ENCODE measurements around the gene PARVG.

Gene PARVG

DNA sequence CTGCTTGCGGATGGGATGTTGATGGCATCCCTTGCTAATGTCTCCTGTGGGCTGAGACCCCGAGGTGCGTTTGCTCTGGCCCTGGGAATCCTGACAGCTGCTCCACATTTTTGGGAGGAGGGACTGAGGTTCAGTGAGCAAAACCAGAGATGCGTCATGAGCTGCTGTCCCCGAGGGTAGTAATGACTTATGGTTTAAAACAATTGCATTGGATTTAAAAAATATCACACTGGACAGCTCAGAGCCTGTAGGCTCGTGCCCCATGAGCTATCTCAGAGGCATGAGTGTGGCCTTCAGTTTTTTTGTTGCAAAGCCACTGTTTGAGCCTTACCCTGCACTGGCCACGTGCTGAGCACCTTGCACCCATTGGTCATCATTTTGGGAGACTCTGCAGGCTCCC is 20.9 kb upstream of the PARVG start:
- H3K4me1 ChIP-seq (ENCODE audit: control insufficient read depth in 1 of 2, insufficient read depth in 1 of 2, low read depth in 1 of 2, low read length in 1 of 2): peaks cover 19 to 29% of the 10 kb centered on the region in 2 experiments
- H3K36me3 ChIP-seq: no peaks in the 10 kb centered on the region
- no peaks in the 10 kb centered on the region for H3K27me3 ChIP-seq
- H3K4me3 ChIP-seq (ENCODE audit: low read depth in 1 of 2, low read length in 1 of 2): no peak overlapping the region
- H3K9me3 ChIP-seq: no peaks in the 10 kb centered on the region
- TF ChIP-seq, protein P1, sequence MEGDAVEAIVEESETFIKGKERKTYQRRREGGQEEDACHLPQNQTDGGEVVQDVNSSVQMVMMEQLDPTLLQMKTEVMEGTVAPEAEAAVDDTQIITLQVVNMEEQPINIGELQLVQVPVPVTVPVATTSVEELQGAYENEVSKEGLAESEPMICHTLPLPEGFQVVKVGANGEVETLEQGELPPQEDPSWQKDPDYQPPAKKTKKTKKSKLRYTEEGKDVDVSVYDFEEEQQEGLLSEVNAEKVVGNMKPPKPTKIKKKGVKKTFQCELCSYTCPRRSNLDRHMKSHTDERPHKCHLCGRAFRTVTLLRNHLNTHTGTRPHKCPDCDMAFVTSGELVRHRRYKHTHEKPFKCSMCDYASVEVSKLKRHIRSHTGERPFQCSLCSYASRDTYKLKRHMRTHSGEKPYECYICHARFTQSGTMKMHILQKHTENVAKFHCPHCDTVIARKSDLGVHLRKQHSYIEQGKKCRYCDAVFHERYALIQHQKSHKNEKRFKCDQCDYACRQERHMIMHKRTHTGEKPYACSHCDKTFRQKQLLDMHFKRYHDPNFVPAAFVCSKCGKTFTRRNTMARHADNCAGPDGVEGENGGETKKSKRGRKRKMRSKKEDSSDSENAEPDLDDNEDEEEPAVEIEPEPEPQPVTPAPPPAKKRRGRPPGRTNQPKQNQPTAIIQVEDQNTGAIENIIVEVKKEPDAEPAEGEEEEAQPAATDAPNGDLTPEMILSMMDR (IDR thresholded peaks at IDR 0.05): no peak
- H3K27ac ChIP-seq: no peak overlapping the region

DNA sequence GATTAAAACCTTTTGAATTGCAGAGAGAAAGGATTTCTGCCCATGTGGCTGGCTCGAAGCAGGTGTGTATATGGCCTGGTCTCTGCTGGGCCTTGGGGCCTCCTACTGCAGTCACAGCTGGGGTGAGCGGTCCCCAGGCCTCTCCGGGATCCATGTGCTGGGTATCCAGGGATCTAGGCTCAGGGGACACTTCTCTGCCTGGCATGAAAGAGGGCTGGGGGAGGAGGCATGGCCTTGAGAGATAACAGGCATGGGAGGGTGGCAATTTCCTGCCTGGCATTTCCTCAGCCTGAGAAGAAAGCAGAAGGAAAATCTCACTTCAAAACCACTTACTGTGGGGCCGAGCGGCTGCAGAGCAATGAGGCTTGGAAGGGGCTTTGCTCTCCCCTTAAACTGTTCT is 20.3 kb upstream of the PARVG start:
- H3K27ac ChIP-seq: peak overlapping the region; percentile 68
- no peaks in the 10 kb centered on the region for H3K9me3 ChIP-seq
- peaks cover 19 to 29% of the 10 kb centered on the region in 2 experiments for H3K4me1 ChIP-seq (ENCODE audit: control insufficient read depth in 1 of 2, insufficient read depth in 1 of 2, low read depth in 1 of 2, low read length in 1 of 2)
- TF ChIP-seq, protein P1 (IDR thresholded peaks at IDR 0.05): no peak
- no peaks in the 10 kb centered on the region for H3K36me3 ChIP-seq
- no peaks in the 10 kb centered on the region for H3K27me3 ChIP-seq
- peak overlapping the region in 1 of 2 experiments; percentile 17 for H3K4me3 ChIP-seq (ENCODE audit: low read depth in 1 of 2, low read length in 1 of 2)

DNA sequence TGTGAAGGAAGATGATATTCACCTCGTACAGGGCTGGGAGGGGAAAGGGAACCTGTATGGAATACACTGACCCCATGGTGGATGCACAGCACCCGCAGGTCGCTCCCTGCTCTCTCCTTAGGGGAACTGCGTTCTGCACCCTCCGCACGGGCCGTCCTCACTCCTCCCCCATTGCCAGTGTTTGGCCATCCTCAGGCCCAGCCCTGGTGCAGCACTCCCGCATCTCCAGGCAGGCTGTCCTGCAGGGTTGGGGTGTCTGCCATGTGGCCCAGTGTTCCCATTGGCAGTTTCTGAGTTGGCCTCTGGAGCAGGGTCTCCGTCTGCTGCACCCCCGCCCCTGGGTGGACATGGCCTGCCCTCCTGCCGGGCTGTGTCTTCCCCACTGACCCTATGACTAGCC is 19.1 kb upstream of the PARVG start:
- Histone ChIP-seq H3K4me1 (ENCODE audit: control insufficient read depth in 1 of 2, insufficient read depth in 1 of 2, low read depth in 1 of 2, low read length in 1 of 2) (peaks cover 19 to 29% of the 10 kb centered on the region in 2 experiments), H3K9me3 (no peaks in the 10 kb centered on the region), H3K27ac (no peak overlapping the region), H3K36me3 (no peaks in the 10 kb centered on the region), H3K4me3 (ENCODE audit: low read depth in 1 of 2, low read length in 1 of 2) (no peak overlapping the region), H3K27me3 (no peaks in the 10 kb centered on the region)
- TF ChIP-seq, protein P1 (IDR thresholded peaks at IDR 0.05): no peak

DNA sequence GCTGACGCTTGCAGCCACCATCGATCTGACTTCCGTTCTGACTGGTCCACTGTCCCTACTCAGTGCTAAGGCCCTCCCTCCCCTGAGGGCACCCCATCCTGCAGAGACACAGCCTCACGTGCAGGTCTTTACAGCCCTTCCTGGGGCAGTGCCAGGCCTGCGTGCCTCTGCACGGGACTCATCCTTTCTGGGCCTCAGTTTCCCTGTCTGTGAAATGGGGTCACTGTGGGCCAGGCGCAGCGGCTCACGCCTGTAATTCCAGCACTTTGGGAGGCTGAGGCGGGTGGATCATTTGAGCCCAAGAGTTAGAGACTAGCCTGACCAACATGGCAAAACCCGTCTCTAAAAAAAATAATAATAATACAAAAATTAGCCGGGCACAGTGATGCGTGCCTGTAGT is 17.8 kb upstream of the PARVG start:
- H3K4me3 ChIP-seq (ENCODE audit: low read depth in 1 of 2, low read length in 1 of 2): no peak overlapping the region
- H3K36me3 ChIP-seq: no peaks in the 10 kb centered on the region
- H3K4me1 ChIP-seq (ENCODE audit: control insufficient read depth in 1 of 2, insufficient read depth in 1 of 2, low read depth in 1 of 2, low read length in 1 of 2): peaks cover 19 to 29% of the 10 kb centered on the region in 2 experiments
- no peak overlapping the region for H3K27ac ChIP-seq
- TF ChIP-seq, protein P1 (IDR thresholded peaks at IDR 0.05): no peak
- H3K27me3 ChIP-seq: no peaks in the 10 kb centered on the region
- no peaks in the 10 kb centered on the region for H3K9me3 ChIP-seq

DNA sequence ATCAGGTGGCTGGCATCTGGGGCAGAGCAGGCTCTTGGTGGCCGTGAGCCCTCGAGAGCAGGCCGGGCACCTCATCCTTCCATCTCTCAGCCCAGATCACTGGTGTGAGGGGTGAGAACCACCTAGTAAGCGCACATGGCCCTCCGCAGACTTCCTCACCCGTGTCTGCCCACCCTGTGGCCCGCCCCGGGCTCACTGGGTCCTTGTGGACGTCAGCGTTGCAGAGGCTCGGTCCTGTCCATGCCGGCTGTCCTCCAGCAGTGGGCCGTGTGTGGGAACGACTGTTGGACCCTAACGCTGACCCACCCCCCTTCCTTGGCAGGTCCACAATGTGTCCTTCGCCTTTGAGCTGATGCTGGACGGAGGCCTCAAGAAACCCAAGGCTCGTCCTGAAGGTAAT is 17.2 kb upstream of the PARVG start:
- no peaks in the 10 kb centered on the region for H3K36me3 ChIP-seq
- H3K4me3 ChIP-seq (ENCODE audit: low read depth in 1 of 2, low read length in 1 of 2): no peak overlapping the region
- H3K4me1 ChIP-seq (ENCODE audit: control insufficient read depth in 1 of 2, insufficient read depth in 1 of 2, low read depth in 1 of 2, low read length in 1 of 2): peaks cover 19 to 29% of the 10 kb centered on the region in 2 experiments
- TF ChIP-seq, protein P1 (IDR thresholded peaks at IDR 0.05): no peak
- H3K27ac ChIP-seq: no peak overlapping the region
- H3K27me3 ChIP-seq: no peaks in the 10 kb centered on the region
- no peaks in the 10 kb centered on the region for H3K9me3 ChIP-seq

DNA sequence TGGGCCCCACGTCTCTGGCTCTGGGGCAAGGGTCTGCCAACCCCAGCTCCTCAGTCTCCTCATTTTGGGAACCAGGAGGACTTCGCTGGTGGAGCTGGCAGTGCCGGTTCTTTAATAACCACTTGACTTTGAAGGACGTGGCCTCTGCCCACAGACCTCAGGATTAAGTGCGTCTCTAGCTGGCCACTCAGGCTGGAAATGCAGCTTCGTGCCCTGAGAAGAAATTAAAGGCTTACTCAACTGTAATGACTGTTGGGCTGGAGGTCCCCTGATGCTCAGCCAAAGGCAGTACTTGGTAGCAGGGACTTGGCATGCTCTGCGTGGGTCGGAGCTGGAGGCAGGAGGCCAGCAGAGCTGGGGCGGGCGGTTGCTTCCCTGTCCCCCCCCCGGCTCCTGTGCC is 16.7 kb upstream of the PARVG start:
- TF ChIP-seq, protein P1 (IDR thresholded peaks at IDR 0.05): no peak
- H3K36me3 ChIP-seq: no peaks in the 10 kb centered on the region

More for the DNA sequence above, 16.7 kb upstream of the PARVG start:
- Histone ChIP-seq H3K27ac (no peak overlapping the region), H3K27me3 (no peaks in the 10 kb centered on the region), H3K9me3 (no peaks in the 10 kb centered on the region), H3K4me3 (ENCODE audit: low read depth in 1 of 2, low read length in 1 of 2) (no peak overlapping the region), H3K4me1 (ENCODE audit: control insufficient read depth in 1 of 2, insufficient read depth in 1 of 2, low read depth in 1 of 2, low read length in 1 of 2) (peaks cover 19 to 29% of the 10 kb centered on the region in 2 experiments)
